Nucleus accumbens (tissue), 56 donors: Measurements from ENCODE around the gene UBE2L3.
"Not testable (repeated sequence)": the region's sequence is repeated elsewhere in the genome, so short reads cannot be mapped to it uniquely, and the experiment has no call there.

Experiments
- DNase-seq, 56 donors: peaks; one replicate each; lab custom pipeline; 2025; lab: John Stamatoyannopoulos, UW

The UBE2L3 gene

DNA sequence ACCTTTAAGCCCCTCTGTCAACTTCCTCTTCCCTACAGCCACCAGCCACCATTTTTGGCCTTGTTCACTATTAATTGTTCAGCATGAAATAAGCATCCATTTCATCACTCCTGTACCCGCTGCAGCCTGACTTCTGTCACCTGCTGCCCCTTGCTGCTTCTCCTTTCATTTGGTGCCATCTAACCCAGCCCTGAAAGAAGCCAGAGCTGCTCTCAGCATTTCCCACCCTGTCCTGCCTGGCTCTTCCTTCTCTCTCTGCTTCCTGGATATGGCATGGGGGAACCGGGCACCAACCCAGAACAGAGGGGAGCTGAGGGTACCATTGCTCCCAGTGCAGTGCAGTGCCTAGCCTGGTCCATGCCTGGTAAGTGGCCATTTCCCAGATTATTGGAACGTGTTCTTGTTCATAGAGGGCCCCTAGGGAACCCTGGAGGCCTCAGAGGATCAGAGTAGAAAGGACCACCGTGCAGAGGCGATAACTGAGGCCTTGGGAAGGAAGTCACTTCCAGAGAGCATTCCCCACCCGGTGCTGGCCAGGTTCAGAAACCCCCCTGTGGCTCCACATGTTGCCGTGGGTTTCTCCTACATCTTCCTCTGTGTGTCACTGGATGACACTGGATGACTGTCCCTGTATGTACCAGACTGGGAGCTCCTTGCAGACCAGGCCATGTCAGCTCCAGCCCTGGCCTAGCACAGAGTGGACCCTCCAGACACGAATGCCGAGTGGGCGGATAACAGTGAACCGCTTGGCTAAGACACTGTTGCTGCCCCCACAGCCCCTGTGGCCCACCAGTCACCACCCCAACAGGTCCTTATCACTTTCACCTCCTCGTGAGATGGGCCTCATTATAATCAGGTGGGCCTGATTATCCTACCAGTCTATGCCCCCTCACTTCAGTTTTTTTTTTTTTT lies 57.6 kb downstream of the UBE2L3 start:
- no peak for DNase-seq

DNA sequence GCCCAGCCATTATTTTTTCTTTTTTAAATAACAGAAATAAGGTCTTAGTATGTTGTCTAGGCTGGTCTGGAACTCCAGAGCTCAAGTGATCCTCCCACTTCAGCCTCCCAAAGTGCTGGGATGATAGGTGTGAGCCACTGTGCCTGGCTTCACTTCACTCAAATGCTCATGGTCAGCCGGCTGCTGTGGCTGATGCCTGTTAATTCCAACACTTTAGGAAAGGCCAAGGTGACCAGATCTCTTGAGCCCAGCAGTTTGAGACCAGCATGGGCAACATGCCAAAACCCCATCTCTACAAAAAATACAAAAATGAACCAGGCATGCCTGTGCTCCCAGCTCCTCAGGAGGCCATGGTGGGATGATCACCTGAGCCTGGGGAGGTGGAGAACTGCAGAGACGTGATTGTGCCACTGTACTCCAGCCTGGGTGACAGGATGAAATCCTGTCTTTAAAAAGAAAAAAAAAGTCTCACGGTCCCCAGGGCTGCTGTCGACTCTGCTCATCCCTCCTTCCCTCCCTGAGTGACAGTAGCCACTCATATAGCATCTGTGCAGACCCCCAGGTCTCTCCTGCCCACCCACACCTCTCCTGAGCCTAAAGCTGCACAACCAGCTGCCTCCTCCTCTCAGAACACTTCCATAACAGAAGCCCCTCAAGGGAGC lies 58.7 kb downstream of the UBE2L3 start:
- DNase-seq, result no peak

DNA sequence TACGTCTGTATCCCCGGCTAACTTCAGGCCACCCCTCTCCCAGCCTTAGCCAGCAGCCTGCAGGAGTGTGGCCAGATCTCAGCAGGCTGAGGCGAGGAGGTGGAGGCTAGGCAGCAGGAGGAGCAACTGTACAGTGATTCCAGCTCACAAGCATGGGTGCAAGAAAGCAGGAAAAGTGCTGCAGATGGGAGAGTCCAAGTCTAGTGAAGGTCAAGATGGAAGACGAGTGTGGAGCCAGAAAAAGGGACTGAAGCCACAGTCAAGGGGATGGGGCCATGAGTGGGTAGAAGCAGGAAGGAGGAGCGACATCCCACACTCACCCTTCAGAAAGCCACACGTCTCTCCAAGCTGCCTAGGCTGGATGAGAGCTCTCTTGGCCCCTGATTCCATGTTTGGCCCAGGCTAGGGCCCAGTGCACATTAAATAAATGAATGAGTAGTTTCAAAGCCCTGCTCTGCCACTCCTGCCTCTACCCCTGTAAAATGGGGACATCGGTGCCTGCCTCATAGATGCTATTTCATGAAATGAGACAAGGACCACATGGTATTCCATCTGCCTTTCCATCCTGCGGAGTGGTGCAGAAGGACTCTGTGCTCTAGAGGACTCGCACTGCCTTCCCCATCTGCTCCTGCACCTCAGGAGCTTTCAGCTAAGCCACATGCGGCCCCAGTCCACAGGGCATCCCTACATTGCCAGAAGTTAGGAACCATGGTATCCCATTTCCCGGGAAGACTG lies 59.4 kb downstream of the UBE2L3 start:
- DNase-seq, result no peak

GRCh38 chr22:21628386-21629254 lies 61.1 kb downstream of the UBE2L3 start:
- DNase-seq, result peak in 2 of 56 donors; percentile 48 to 54

DNA sequence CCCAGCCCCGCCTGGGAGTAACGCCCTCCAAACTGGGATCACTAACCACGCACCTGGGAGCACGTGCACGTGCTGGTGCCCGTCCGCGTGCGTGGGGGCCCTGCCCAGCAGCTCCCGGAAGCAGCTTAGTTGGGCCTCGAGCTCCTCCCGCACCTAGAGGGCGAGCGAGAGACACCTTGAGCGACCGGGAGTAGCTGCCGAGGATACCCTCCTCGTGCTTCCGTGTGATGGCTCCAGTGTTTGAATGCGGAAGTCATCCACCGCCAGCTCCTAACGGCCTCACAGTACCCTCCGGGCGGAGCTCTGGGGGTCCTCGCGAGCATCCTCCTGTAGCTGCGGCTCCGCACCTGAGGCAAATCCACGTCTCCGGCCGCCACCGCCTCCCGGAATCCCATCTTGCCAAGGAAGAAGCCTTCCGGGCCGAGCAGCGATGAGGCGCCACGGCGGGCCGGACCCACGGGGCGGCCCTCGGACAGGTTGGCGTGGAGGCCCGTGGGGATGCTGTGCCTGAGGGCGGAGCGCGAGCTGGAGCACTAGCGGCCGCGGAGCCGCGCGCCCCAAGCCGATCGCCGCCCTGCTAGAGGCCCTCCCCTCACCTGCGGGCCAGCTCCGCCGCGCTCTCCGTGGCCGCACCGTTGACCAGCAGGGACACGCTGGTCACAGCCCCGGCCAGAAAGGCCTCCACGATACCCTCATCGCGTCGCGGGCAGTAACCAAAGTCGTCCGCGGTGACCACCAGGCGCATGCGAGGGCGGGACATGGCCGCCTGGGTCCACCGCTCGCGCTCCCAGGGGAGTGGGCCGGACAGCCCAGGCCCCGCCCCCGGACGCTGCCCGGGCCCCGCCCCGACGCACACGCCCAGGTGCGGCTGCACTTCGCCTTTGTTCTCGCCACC lies 62.0 kb downstream of the UBE2L3 start, which contains the start of gene YDJC:
TSS of gene YDJC (minus strand) at position 768 of the 895 bp plus-strand sequence. CDS start at position 760, 8 bp downstream.
- DNase-seq, result peak in 55 of 56 donors; percentile 34 to 93 (median 77)

GRCh38 chr22:21631025-21631424 lies 63.5 kb downstream of the UBE2L3 start:
- no peak for DNase-seq

- DNase-seq, result peak in 2 of 56 donors; percentile 6 to 14
Observed at GRCh38 chr22:21632237-21632895, 64.9 kb downstream of the UBE2L3 start, which contains the start of gene CCDC116. TSS of gene CCDC116 (plus strand) at chr22:21632760. CDS start at chr22:21633182, 422 bp downstream.

DNA sequence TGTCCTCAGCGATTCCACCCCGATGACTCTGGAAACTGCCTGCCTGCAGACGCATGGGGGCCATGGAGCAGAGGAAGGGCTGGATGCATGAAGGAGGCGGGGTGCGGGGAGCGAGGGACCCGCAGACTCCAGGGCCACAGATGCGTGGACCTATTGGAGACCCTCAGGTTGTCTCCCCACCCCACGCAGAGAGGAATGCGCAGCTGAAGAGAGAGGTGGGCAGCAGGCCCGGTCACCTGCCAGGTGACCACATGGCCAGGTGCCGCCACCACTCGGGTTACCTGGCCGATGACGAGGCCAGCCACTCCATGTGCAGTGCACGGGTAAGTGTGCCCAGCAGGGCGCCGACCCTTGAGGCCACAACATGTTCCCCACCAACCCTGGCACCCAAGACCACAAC lies 65.4 kb downstream of the UBE2L3 start:
- no peak for DNase-seq

GRCh38 chr22:21633481-21633880 lies 66.0 kb downstream of the UBE2L3 start:
- DNase-seq, result no peak

GRCh38 chr22:21634081-21634480 lies 66.6 kb downstream of the UBE2L3 start:
- DNase-seq, result no peak

GRCh38 chr22:21634844-21635243 lies 67.3 kb downstream of the UBE2L3 start:
- no peak for DNase-seq

- no peak for DNase-seq
Observed at GRCh38 chr22:21635771-21636510, 68.4 kb downstream of the UBE2L3 start.

- DNase-seq, result no peak
Observed at GRCh38 chr22:21636629-21637218, 69.2 kb downstream of the UBE2L3 start.

DNA sequence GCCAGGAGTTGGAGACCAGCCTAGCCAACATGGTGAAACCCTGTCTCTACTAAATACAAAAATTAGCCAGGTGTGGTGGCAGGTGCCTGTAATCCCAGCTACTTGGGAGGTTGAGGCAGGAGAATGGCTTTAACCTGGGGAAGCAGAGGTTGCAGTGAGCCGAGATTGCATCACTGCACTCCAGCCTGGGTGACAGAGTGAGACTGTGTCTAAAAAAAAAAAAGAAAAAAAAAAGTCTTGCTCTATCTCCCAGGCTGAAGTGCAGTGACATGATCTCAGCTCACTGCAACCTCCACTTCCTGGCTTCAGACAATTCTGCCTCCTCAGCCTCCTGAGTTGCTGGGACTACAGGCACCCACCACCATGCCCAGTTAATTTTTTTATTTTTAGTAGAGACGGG lies 69.9 kb downstream of the UBE2L3 start:
- not testable (repeated sequence) for DNase-seq

DNA sequence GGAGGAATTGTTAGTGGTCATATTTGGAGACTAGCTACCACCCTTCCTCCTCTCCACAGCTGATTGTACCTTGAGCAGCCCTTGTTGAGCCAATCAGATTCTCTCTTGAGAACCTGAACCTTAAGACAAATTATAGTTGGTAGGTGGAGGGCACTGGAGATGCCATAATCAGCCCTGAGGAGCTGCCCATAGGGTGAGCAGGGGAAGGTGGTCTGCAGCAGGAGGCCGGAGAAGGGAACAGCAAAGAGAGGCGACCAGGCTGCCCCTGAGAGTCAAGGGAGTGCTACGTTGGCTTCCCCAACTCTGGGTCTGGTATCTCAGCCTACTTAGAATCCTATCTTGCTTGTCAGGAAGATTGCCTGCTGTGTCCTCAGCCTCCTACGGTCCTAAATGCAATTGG lies 71.8 kb downstream of the UBE2L3 start:
- no peak for DNase-seq

- DNase-seq, result no peak
Observed at GRCh38 chr22:21640810-21641209, 73.3 kb downstream of the UBE2L3 start.

GRCh38 chr22:21641417-21641788 lies 73.9 kb downstream of the UBE2L3 start:
- peak in 23 of 56 donors; percentile 20 to 65 (median 42) for DNase-seq
